ENCODE measurements around the gene PSMF1. TPM values are rescaled to one million over a fixed set of nuclear protein-coding genes. Genes with fewer than 3 reads are reported as not detected.

Gene PSMF1
- total RNA-seq, 1 donor from 2014 or later = 110 TPM

DNA sequence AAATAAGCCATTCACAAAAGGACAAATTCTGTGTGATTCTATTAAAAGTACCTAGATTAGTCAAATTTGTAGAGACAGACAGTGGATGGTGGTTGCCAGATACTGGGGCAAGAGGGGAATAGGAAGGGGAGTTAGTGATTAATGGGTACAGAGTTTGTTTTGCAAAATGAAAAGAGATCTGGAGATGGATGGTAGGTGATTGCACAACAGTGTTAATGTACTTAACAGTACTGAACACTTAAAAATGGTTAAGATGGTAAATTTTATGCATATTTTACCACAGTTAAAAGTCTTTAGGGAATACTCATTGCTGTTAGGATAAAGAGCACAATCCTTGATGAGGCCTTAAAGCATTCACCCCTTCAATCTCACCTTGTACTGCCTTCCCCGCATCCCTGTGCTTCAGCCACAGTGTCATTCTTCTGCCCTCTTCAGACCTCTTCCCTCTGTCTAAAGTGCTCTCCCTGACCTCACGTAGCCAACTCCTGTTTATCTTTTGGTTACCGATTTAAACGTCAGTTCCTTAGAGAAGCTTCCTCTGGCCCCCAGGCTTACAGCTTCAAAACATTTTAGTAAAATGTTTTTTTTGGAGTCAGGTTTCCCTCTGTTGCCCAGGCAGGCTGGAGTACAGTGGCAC, 11.8 kb downstream of the PSMF1 start:
- DNase-seq (ENCODE audit: low spot score) = no peak
- TF ChIP-seq, protein P1, sequence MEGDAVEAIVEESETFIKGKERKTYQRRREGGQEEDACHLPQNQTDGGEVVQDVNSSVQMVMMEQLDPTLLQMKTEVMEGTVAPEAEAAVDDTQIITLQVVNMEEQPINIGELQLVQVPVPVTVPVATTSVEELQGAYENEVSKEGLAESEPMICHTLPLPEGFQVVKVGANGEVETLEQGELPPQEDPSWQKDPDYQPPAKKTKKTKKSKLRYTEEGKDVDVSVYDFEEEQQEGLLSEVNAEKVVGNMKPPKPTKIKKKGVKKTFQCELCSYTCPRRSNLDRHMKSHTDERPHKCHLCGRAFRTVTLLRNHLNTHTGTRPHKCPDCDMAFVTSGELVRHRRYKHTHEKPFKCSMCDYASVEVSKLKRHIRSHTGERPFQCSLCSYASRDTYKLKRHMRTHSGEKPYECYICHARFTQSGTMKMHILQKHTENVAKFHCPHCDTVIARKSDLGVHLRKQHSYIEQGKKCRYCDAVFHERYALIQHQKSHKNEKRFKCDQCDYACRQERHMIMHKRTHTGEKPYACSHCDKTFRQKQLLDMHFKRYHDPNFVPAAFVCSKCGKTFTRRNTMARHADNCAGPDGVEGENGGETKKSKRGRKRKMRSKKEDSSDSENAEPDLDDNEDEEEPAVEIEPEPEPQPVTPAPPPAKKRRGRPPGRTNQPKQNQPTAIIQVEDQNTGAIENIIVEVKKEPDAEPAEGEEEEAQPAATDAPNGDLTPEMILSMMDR (IDR thresholded peaks at IDR 0.05) = no peak
- H3K27ac Mint-ChIP-seq (ENCODE audit: unreplicated experiment) = no peak overlapping the region
- H3K4me3 Mint-ChIP-seq (ENCODE audit: unreplicated experiment) = no peak overlapping the region
- H3K27me3 Mint-ChIP-seq (ENCODE audit: low read depth) = no peaks in the 10 kb centered on the region
- H3K36me3 Mint-ChIP-seq (ENCODE audit: low read depth) = peaks cover 62% of the 10 kb centered on the region
- H3K9me3 Mint-ChIP-seq (ENCODE audit: low read depth) = peaks cover 7% of the 10 kb centered on the region
- H3K4me1 Mint-ChIP-seq (ENCODE audit: low read depth) = peaks cover 3% of the 10 kb centered on the region

DNA sequence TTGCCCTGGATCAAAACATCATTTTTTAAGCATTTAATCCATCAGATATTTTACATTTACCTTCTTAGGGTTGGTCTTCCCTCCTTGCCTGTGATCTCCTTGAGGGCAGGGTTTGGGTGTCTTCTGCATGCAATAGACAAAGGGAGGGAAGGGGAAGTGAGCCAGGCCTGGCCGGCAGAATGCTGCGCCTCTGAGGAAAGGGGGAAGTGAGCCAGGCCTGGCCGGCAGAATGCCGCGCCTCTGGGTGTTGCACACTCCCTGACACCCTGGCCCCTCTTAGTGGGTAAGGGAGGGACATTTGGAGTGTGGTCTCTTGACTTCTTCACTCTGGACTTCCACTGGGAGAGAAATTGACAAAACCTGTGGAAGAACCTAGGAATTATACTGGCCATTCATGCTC, 12.4 kb downstream of the PSMF1 start:
- no peak overlapping the region for H3K27ac Mint-ChIP-seq (ENCODE audit: unreplicated experiment)
- peaks cover 62% of the 10 kb centered on the region for H3K36me3 Mint-ChIP-seq (ENCODE audit: low read depth)
- TF ChIP-seq, protein P1 (IDR thresholded peaks at IDR 0.05) = no peak
- H3K4me3 Mint-ChIP-seq (ENCODE audit: unreplicated experiment) = no peak overlapping the region
- H3K27me3 Mint-ChIP-seq (ENCODE audit: low read depth) = no peaks in the 10 kb centered on the region
- no peak for DNase-seq (ENCODE audit: low spot score)
- H3K9me3 Mint-ChIP-seq (ENCODE audit: low read depth) = peaks cover 7% of the 10 kb centered on the region
- peaks cover 3% of the 10 kb centered on the region for H3K4me1 Mint-ChIP-seq (ENCODE audit: low read depth)

- Mint-ChIP-seq H3K4me3 (ENCODE audit: unreplicated experiment) (no peak overlapping the region), H3K27me3 (ENCODE audit: low read depth) (no peaks in the 10 kb centered on the region), H3K9me3 (ENCODE audit: low read depth) (peaks cover 7% of the 10 kb centered on the region), H3K4me1 (ENCODE audit: low read depth) (peaks cover 3% of the 10 kb centered on the region), H3K27ac (ENCODE audit: unreplicated experiment) (no peak overlapping the region), H3K36me3 (ENCODE audit: low read depth) (peaks cover 63% of the 10 kb centered on the region)
- TF ChIP-seq, protein P1 (IDR thresholded peaks at IDR 0.05) = no peak
- DNase-seq (ENCODE audit: low spot score) = no peak
Measured at GRCh38 chr20:1131354-1131753, 13.0 kb downstream of the PSMF1 start.

DNA sequence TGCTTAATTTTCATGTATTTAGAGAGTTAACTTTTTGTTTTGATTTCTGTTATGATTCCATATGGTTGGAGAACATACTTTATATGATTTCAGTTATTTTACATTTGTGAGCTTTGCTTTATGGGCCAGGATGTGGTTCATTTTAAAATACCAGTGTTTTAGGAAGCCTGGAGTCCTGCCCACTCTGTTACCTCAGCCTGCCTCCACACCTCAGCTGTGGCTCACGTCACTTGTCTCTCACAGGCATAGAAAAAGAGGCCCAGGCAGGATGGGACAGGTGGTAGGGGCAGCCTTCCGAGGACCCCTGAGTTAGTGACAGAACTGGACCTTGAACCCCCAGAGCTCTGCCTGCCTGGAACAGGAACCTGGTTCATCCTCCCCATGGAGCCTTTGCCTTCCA, 16.0 kb downstream of the PSMF1 start:
- TF ChIP-seq, protein P1 (IDR thresholded peaks at IDR 0.05) = no peak
- Mint-ChIP-seq H3K27me3 (ENCODE audit: low read depth) (no peaks in the 10 kb centered on the region), H3K4me1 (ENCODE audit: low read depth) (peaks cover 3% of the 10 kb centered on the region), H3K4me3 (ENCODE audit: unreplicated experiment) (no peak overlapping the region), H3K9me3 (ENCODE audit: low read depth) (peaks cover 7% of the 10 kb centered on the region), H3K36me3 (ENCODE audit: low read depth) (peaks cover 58% of the 10 kb centered on the region), H3K27ac (ENCODE audit: unreplicated experiment) (no peak overlapping the region)
- no peak for DNase-seq (ENCODE audit: low spot score)

- no peak for DNase-seq (ENCODE audit: low spot score)
- TF ChIP-seq, protein P1 (IDR thresholded peaks at IDR 0.05) = no peak
- no peaks in the 10 kb centered on the region for H3K27me3 Mint-ChIP-seq (ENCODE audit: low read depth)
- H3K4me1 Mint-ChIP-seq (ENCODE audit: low read depth) = peaks cover 3% of the 10 kb centered on the region
- no peak overlapping the region for H3K4me3 Mint-ChIP-seq (ENCODE audit: unreplicated experiment)
- H3K9me3 Mint-ChIP-seq (ENCODE audit: low read depth) = peaks cover 7% of the 10 kb centered on the region
- H3K36me3 Mint-ChIP-seq (ENCODE audit: low read depth) = peaks cover 57% of the 10 kb centered on the region
- no peak overlapping the region for H3K27ac Mint-ChIP-seq (ENCODE audit: unreplicated experiment)
Measured at GRCh38 chr20:1134836-1135235, 16.4 kb downstream of the PSMF1 start.
